Cardiac muscle cell (in vitro differentiated cells and primary cell): Measurements from ENCODE around the gene SPESP1. TPM values are rescaled to one million over a fixed set of nuclear protein-coding genes. Genes with fewer than 3 reads are reported as not detected.
"Not testable (repeated sequence)": the region's sequence is repeated elsewhere in the genome, so short reads cannot be mapped to it uniquely, and the experiment has no call there.

Experiments used
- DNase-seq, 2 donors: peaks; one replicate each; pipeline versions ENCODE4 v3.0.0 to v3.0.0-alpha.2; 2010 to 2017; ENCODE audit warnings: low read depth in 1 of 2, low spot score in 1 of 2
- H3K27ac ChIP-seq: fragments of 200-600 bp; sonication (generic); 2 replicates; pipeline ENCODE4 v1.5.1; 2016
- H3K27me3 ChIP-seq: fragments of 200-600 bp; sonication (generic); 2 replicates; pipeline ENCODE4 v1.6.0; 2016; ENCODE audit warnings: control low read depth
- H3K36me3 ChIP-seq: fragments of 200-600 bp; sonication (generic); 2 replicates; pipeline ENCODE4 v1.5.1; 2016; ENCODE audit warnings: control low read depth
- H3K4me1 ChIP-seq: fragments of 200-600 bp; sonication (generic); 2 replicates; pipeline ENCODE4 v1.8.1; 2017; ENCODE audit warnings: low read depth, mild to moderate bottlenecking, mixed run types
- H3K4me3 ChIP-seq: fragments of 200-600 bp; sonication (generic); 2 replicates; pipeline ENCODE4 v1.5.1; 2016; ENCODE audit warnings: mild to moderate bottlenecking
- H3K9me3 ChIP-seq: fragments of 200-600 bp; sonication (generic); 2 replicates; pipeline ENCODE4 v1.5.1; 2017; ENCODE audit warnings: low read depth, mild to moderate bottlenecking, control low read depth
- polyA plus RNA-seq: library from polyadenylated mRNA; unstranded; fragments of >200 nt; fragmentation: Nextera tagmentation; extraction: Ambion mirVana; gene quantifications from 2 replicates; pipeline ENCODE4 v1.2.1, GENCODE V29; 2016
- total RNA-seq: library from RNA; depleted of rRNA; stranded (reverse); fragments of >200 nt; gene quantifications from 2 replicates; pipeline ENCODE4 v1.2.3, GENCODE V29; 2016
- TF ChIP-seq, protein P1 (sequence below): IDR thresholded peaks from 2 replicates; pipeline ENCODE4 v1.5.1; 2012; ENCODE audit warnings: low read depth, mild to moderate bottlenecking, low read length

Gene SPESP1
- total and polyA plus RNA-seq, 2 experiments from 2014 or later, result not detected

DNA sequence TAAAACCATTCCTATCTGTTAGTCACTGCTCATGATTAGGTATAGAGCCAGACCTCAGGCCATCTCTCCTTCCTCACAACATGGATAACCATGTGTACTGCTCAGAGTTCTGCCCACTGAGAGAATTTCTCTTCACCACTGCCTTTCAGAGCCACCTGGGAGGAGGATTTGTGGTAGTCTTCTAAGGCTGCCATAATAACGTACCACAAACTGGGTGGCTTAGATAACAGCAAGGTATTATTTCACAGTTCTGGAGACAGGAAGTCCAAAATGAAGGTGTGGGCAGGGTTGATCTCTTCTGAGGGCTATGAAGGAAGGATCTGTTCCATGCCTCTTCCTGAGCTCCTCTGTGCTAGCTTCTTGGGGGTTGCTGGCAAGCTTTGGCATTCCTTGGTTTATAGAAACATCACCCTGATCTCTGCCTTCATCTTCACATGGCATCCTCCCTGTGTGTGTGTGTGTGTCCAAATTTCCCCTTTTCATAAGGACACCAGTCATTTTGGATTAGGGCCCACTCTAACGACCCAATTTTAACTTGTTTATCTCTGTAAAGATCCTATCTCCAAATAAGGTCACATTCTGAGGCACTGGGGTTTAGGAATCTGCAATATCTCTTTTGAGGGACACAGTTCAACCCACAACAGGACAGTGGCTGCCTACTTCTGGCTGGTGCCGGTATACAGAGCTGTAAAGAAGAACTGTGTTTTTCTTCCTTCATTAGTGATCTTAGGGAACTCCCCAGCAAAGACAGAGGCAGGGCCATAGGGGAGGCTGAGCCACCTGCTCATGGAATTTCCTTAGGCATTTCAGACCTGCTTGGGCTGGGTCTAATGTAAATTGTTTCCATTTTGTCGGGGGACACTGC, 42.1 kb downstream of the SPESP1 start:
- Histone ChIP-seq H3K9me3 (no peaks in the 10 kb centered on the region), H3K4me3 (no peak overlapping the region), H3K27me3 (no peaks in the 10 kb centered on the region), H3K36me3 (no peaks in the 10 kb centered on the region), H3K27ac (no peak overlapping the region), H3K4me1 (no peaks in the 10 kb centered on the region)
- TF ChIP-seq, protein P1, sequence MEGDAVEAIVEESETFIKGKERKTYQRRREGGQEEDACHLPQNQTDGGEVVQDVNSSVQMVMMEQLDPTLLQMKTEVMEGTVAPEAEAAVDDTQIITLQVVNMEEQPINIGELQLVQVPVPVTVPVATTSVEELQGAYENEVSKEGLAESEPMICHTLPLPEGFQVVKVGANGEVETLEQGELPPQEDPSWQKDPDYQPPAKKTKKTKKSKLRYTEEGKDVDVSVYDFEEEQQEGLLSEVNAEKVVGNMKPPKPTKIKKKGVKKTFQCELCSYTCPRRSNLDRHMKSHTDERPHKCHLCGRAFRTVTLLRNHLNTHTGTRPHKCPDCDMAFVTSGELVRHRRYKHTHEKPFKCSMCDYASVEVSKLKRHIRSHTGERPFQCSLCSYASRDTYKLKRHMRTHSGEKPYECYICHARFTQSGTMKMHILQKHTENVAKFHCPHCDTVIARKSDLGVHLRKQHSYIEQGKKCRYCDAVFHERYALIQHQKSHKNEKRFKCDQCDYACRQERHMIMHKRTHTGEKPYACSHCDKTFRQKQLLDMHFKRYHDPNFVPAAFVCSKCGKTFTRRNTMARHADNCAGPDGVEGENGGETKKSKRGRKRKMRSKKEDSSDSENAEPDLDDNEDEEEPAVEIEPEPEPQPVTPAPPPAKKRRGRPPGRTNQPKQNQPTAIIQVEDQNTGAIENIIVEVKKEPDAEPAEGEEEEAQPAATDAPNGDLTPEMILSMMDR, result no peak
- DNase-seq, result no peak

DNA sequence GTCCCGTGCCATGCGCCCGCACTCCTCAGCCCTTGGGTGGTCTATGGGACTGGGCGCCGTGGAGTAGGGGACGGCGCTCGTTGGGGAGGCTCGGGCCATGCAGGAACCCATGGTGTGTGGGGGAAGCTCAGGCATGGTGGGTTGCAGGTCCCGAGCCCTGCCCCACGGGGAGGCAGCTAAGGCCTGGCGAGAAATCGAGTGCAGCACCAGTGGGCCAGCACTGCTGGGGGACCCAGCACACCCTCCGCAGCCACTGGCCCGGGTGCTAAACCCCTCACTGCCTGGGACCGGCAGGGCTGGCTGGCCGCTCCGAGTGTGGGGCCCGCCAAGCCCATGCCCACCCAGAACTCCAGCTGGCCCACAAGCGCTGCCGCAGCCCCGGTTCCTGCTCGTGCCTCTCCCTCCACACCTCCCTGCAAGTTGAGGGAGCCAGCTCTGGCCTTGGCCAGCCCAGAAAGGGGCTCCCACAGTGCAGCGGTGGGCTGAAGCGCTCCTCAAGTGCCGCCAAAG, 45.4 kb downstream of the SPESP1 start:
- not testable (repeated sequence) for H3K27me3 ChIP-seq, DNase-seq, H3K4me3 ChIP-seq, H3K27ac ChIP-seq, H3K36me3 ChIP-seq, H3K4me1 ChIP-seq, H3K9me3 ChIP-seq

DNA sequence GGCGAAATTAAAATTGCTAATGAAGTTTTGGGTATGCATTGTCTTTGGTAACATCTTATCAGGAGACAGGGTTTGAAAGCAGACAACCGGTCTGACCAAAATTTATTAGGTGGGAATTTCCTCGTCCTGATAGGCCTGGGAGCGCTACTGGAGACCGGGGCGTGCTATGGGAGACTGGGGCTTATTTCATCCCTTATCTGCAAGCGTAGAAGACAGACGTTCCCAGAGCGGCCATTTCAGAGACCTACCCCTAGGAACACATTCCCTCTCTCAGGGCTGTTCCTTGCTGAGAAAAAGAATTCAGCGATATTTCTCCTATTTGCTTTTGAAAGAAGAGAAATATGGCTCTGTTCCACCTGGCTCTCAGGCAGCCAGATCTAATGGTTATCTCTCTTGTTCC, 47.1 kb downstream of the SPESP1 start:
- not testable (repeated sequence) for H3K27me3 ChIP-seq, H3K4me1 ChIP-seq, H3K27ac ChIP-seq, H3K4me3 ChIP-seq, H3K36me3 ChIP-seq, H3K9me3 ChIP-seq, DNase-seq

DNA sequence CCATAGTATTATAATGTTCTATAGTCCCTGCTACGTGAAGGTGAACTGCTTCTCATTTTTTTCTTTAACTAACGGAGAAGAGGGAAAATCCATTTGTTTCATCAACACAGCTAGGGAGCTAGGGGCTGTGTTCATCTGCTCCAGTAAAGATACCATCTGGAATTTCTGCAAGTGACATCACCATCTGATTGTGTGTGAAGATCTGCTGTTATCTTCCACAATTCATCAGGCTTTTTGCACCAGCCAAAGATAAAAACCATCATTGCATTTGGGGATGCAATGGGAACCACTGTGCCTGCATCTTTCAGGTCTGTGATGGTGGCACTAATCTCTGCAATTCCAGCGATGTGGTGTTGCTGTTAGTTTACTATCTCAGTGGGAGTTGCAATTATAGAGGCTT, 48.7 kb downstream of the SPESP1 start:
- TF ChIP-seq, protein P1, result no peak
- Histone ChIP-seq H3K27me3 (no peaks in the 10 kb centered on the region), H3K36me3 (no peaks in the 10 kb centered on the region), H3K4me1 (peaks cover 10% of the 10 kb centered on the region), H3K9me3 (no peaks in the 10 kb centered on the region), H3K27ac (no peak overlapping the region), H3K4me3 (no peak overlapping the region)
- DNase-seq, result no peak

DNA sequence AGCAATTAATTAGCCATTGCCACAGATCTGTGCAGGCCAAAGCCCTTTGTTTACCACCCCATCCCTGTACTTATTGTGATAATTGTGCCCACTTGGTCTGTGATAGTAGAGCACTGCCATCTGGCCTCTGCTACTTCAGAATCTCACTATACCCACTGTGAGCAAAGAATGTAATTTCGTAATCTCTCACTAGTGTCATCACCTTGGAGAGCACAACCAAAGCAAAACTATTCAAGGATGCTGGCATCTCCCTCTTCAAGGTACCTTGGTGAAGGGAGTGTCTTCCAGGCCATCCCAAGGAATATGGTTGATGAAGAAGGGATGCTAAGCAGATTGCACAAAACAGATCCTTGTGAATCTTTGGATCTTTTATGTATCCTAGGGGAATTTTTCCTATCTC, 49.5 kb downstream of the SPESP1 start:
- Histone ChIP-seq H3K9me3 (no peaks in the 10 kb centered on the region), H3K36me3 (no peaks in the 10 kb centered on the region), H3K27me3 (no peaks in the 10 kb centered on the region), H3K27ac (no peak overlapping the region), H3K4me3 (no peak overlapping the region), H3K4me1 (peaks cover 17% of the 10 kb centered on the region)
- no peak for DNase-seq
- TF ChIP-seq, protein P1, result no peak

DNA sequence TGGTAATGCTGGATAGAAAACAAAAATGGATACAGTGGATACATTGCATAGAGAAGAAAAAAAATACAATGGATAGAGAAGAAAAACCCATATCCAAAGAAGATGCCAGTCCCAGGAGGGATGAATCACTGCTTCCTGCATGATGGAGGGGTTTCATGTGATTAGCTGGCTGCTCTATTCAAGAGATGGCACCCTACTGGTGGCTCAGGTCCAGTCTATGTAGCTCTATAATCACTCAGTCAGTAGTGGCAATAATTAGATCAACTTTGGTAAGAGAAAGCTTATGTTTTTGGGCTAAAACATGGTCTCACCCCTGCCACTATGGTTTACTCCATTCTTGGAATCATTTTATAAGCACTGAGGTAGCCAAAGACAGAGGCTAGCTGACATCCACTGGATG, 50.5 kb downstream of the SPESP1 start:
- TF ChIP-seq, protein P1, result no peak
- H3K4me1 ChIP-seq, result peaks cover 19% of the 10 kb centered on the region
- H3K4me3 ChIP-seq, result no peak overlapping the region
- H3K9me3 ChIP-seq, result no peaks in the 10 kb centered on the region
- no peak for DNase-seq
- H3K36me3 ChIP-seq, result no peaks in the 10 kb centered on the region
- H3K27ac ChIP-seq, result no peak overlapping the region
- H3K27me3 ChIP-seq, result no peaks in the 10 kb centered on the region
